BLaER1 (cell line): ENCODE results near the gene NDUFS7.
A peak's percentile ranks its signal among the peaks of the same experiment; 100 is the strongest.
"Not testable (repeated sequence)": the region's sequence is repeated elsewhere in the genome, so short reads cannot be mapped to it uniquely, and the experiment has no call there.

Source experiments
- H3K27ac ChIP-seq: shearing (Covaris generic); formaldehyde crosslinking; 2 replicates; pipeline ENCODE4 v1.8.1; 2022
- H3K27me3 ChIP-seq: shearing (Covaris generic); formaldehyde crosslinking; 2 replicates; pipeline ENCODE4 v1.8.1; 2022
- H3K36me3 ChIP-seq: shearing (Covaris generic); formaldehyde crosslinking; 2 replicates; pipeline ENCODE4 v1.8.1; 2022
- H3K4me1 ChIP-seq: shearing (Covaris generic); formaldehyde crosslinking; 2 replicates; pipeline ENCODE4 v1.8.1; 2022
- H3K4me2 ChIP-seq: shearing (Covaris generic); formaldehyde crosslinking; 2 replicates; pipeline ENCODE4 v1.8.1; 2022
- H3K4me3 ChIP-seq: shearing (Covaris generic); formaldehyde crosslinking; 2 replicates; pipeline ENCODE4 v1.8.1; 2022
- H3K9ac ChIP-seq: shearing (Covaris generic); formaldehyde crosslinking; 2 replicates; pipeline ENCODE4 v1.8.1; 2022
- H3K9me3 ChIP-seq: shearing (Covaris generic); formaldehyde crosslinking; 2 replicates; pipeline ENCODE4 v1.8.1; 2022
- H4K20me1 ChIP-seq: shearing (Covaris generic); formaldehyde crosslinking; 2 replicates; pipeline ENCODE4 v1.8.1; 2022
- Cebpa-rat ChIP-seq: shearing (Covaris generic); IDR thresholded peaks from 2 replicates; pipeline ENCODE4 v1.8.1; 2022

The NDUFS7 gene

GRCh38 chr19:1416014-1416841 lies 32.5 kb downstream of the NDUFS7 start:
- H3K4me1 ChIP-seq, result peaks cover 50% of the 10 kb centered on the region
- H3K27ac ChIP-seq, result no peak overlapping the region
- no peaks in the 10 kb centered on the region for H3K27me3 ChIP-seq
- no peak for TF ChIP-seq Cebpa-rat
- no peak overlapping the region for H3K4me3 ChIP-seq
- H3K36me3 ChIP-seq, result peaks cover 98% of the 10 kb centered on the region
- H3K9ac ChIP-seq, result no peak overlapping the region; the same call in 1 of the 2 replicates
- H3K9me3 ChIP-seq, result no peaks in the 10 kb centered on the region
- 0 out of 2 replicates have a peak overlapping the region, but pooled peaks have one; percentile 14 for H3K4me2 ChIP-seq
- peaks cover 100% of the 10 kb centered on the region for H4K20me1 ChIP-seq

- Histone ChIP-seq H3K4me2 (no peak overlapping the region), H3K9ac (no peak overlapping the region; the same call in 1 of the 2 replicates), H3K4me3 (no peak overlapping the region), H3K27ac (no peak overlapping the region), H3K9me3 (no peaks in the 10 kb centered on the region), H3K36me3 (peaks cover 98% of the 10 kb centered on the region), H3K4me1 (peaks cover 50% of the 10 kb centered on the region), H3K27me3 (no peaks in the 10 kb centered on the region), H4K20me1 (peaks cover 100% of the 10 kb centered on the region)
- no peak for TF ChIP-seq Cebpa-rat
Observed at GRCh38 chr19:1417145-1417544, 33.4 kb downstream of the NDUFS7 start.

DNA sequence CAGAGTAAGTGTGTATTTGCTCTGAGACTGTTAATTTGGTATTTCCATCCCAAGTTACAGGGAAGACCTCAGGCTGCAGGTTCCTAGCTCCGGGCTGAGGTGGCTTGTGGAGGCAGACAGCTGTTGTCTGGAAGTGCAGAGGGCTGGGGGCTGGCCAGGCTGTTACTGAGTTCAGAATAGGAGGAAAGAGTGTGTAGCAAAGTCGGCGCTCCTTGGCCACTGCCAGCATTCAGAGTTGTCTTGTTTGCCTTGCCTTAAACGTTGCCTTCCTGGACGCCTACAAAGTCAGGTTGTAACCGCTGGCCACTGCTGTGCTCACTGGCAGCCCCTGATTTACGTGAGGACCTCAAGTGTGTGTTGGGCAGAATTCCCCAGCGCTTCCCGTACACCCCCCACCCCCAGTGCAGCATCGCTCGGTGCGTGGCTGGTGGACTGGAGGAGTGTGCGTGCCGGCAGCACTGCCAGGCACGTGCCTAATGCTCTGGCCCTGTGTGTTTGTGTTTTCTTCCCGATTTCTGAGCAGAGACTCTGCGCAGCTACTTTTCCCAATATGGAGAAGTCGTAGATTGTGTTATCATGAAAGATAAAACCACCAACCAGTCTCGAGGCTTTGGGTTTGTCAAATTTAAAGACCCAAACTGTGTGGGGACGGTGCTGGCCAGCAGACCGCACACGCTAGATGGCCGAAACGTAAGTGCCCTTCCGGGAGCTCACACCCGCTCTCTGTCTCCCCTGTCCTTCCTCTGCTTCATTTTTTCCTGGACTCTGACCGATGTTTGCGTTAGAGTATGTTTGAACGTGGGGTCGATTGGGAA lies 34.2 kb downstream of the NDUFS7 start:
- no peak overlapping the region for H3K27ac ChIP-seq

DNA sequence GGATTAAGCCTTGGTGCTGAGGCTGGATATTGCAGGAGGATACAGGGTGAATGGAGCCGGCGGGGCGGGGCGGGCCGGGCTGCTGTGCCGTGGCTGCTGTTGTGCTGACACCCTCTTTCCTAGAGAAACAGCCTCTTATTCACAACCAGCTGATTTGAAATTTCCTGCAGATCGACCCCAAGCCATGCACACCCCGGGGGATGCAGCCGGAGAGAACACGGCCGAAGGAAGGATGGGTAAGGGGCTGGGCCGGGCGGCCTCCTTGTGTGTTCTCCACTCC lies 34.7 kb downstream of the NDUFS7 start:
- TF ChIP-seq Cebpa-rat, result no peak
- Histone ChIP-seq H3K4me2 (no peak overlapping the region), H3K27ac (no peak overlapping the region), H3K36me3 (peaks cover 98% of the 10 kb centered on the region), H3K9ac (no peak overlapping the region), H4K20me1 (peaks cover 100% of the 10 kb centered on the region), H3K27me3 (no peaks in the 10 kb centered on the region), H3K4me3 (no peak overlapping the region), H3K9me3 (no peaks in the 10 kb centered on the region), H3K4me1 (peaks cover 50% of the 10 kb centered on the region)

More for the DNA sequence above, 34.2 kb downstream of the NDUFS7 start:
- no peak for TF ChIP-seq Cebpa-rat
- Histone ChIP-seq H3K27me3 (no peaks in the 10 kb centered on the region), H3K4me3 (no peak overlapping the region), H3K4me1 (peaks cover 50% of the 10 kb centered on the region), H4K20me1 (peaks cover 100% of the 10 kb centered on the region), H3K9ac (no peak overlapping the region; the same call in 1 of the 2 replicates), H3K36me3 (peaks cover 98% of the 10 kb centered on the region), H3K4me2 (no peak overlapping the region), H3K9me3 (no peaks in the 10 kb centered on the region)

DNA sequence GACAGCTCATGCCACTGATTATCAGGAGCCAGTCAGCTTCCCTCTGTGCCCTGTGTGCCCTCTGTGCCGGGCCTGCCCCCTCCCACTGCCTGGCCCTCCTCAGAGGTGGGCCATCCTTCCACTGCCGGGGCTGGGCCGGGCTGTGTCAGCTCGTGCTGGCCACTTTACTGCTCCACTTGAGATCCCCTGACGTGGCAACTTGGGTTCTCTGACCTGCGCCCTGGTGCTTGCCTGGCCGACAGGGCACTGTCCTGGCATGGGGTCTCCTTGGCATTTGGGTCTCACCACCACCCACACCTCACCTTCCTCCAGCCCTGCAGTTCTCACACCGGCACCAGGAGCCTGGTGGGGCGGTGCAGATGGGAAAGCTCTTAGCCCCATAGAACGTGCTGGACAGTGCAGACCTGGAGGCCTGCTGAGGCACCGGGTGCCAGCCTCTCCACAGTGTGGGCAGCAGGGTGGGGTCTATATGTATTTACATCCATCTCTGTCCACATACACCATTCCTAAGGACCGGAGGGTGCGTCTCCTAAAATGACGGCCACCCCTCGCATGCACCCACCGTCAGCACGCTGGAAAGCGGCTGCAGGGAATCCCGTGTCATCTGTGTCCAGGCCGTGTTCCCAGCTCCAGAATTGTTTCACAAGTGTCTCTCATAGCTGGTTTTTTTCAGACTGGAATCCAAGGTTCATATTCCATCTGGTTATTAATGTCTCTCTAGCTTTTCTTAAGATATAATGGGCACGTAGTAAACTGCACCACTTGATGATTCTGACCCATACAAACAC lies 35.4 kb downstream of the NDUFS7 start:
- Histone ChIP-seq H3K4me1 (peaks cover 52% of the 10 kb centered on the region), H3K4me2 (no peak overlapping the region), H4K20me1 (peaks cover 100% of the 10 kb centered on the region), H3K27me3 (no peaks in the 10 kb centered on the region), H3K9ac (no peak overlapping the region), H3K9me3 (no peaks in the 10 kb centered on the region), H3K36me3 (peaks cover 97% of the 10 kb centered on the region), H3K27ac (no peak overlapping the region), H3K4me3 (no peak overlapping the region)
- no peak for TF ChIP-seq Cebpa-rat

- not testable (repeated sequence) for H3K4me2 ChIP-seq, H3K27me3 ChIP-seq, H3K9ac ChIP-seq, H3K9me3 ChIP-seq, H3K27ac ChIP-seq, H3K4me3 ChIP-seq
- Histone ChIP-seq H4K20me1 (peaks cover 100% of the 10 kb centered on the region), H3K4me1 (peaks cover 56% of the 10 kb centered on the region), H3K36me3 (peaks cover 96% of the 10 kb centered on the region)
Observed at GRCh38 chr19:1420085-1420484, 36.4 kb downstream of the NDUFS7 start.

DNA sequence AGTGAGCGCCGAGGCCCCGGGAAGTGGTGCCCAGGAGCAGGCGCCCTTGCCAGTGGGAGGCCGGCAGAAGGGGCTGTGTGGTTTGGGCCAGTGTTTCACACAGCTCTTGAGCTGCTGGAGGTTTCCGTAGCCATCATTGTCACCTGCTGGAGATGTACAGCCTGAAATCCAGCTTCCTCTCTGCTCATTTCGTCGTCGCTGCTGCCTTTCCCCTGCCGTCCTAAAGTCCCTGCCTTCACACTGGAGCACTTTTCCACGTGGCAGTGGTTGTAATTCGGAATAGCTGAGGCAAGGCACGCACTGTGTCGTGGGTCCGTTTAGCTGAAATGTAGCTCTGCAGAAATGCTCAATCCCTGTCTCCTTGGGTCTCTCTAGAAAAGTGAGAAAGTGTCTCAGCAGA lies 36.9 kb downstream of the NDUFS7 start:
- H3K4me1 ChIP-seq, result peaks cover 56% of the 10 kb centered on the region
- peaks cover 97% of the 10 kb centered on the region for H3K36me3 ChIP-seq
- no peak overlapping the region for H3K9ac ChIP-seq
- no peak overlapping the region for H3K4me3 ChIP-seq
- H3K4me2 ChIP-seq, result no peak overlapping the region
- H3K27ac ChIP-seq, result no peak overlapping the region
- H3K27me3 ChIP-seq, result no peaks in the 10 kb centered on the region
- no peaks in the 10 kb centered on the region for H3K9me3 ChIP-seq
- no peak for TF ChIP-seq Cebpa-rat
- peaks cover 100% of the 10 kb centered on the region for H4K20me1 ChIP-seq

- Histone ChIP-seq H3K4me2 (no peak overlapping the region), H3K27me3 (no peaks in the 10 kb centered on the region), H3K4me1 (peaks cover 56% of the 10 kb centered on the region), H3K9ac (no peak overlapping the region), H3K27ac (no peak overlapping the region), H3K9me3 (no peaks in the 10 kb centered on the region), H3K36me3 (peaks cover 94% of the 10 kb centered on the region), H3K4me3 (no peak overlapping the region), H4K20me1 (peaks cover 100% of the 10 kb centered on the region)
- TF ChIP-seq Cebpa-rat, result no peak
Observed at GRCh38 chr19:1421218-1421957, 37.7 kb downstream of the NDUFS7 start.

DNA sequence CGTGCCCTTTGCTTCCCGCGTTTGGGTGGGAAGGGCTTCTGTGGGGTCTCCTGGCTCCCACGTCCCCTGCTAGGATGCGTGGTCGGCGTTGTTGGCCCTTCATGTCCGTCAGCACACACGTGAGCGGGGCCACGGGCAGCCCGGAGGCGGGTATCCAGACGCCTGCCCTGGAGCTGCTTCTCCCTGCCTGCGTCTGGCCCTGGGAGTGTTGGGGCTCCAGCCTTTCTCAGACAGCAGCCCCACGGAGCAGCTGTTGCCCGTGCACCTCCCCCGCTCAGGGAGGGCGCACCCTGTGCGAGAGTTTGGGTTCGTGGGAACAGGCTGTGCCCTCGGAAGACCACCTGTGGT lies 38.2 kb downstream of the NDUFS7 start:
- TF ChIP-seq Cebpa-rat, result no peak
- H3K36me3 ChIP-seq, result peaks cover 88% of the 10 kb centered on the region
- H4K20me1 ChIP-seq, result peaks cover 100% of the 10 kb centered on the region
- no peak overlapping the region for H3K4me2 ChIP-seq
- peak overlapping the region; percentile 35; the same call in 1 of the 2 replicates for H3K9ac ChIP-seq
- H3K27ac ChIP-seq, result no peak overlapping the region
- no peaks in the 10 kb centered on the region for H3K9me3 ChIP-seq
- no peak overlapping the region for H3K4me3 ChIP-seq
- H3K27me3 ChIP-seq, result no peaks in the 10 kb centered on the region
- H3K4me1 ChIP-seq, result peaks cover 58% of the 10 kb centered on the region
